NCI-H1105 (cell line): ENCODE data around the gene DAB2IP.

ENCODE experiments used
- DNase-seq: peaks from one replicate; lab custom pipeline; 2025; lab: John Stamatoyannopoulos, UW

DAB2IP gene

GRCh38 chr9:121645003-121645402 lies 6.4 kb upstream of the DAB2IP start:
- DNase-seq: no peak

- no peak for DNase-seq
Measured at GRCh38 chr9:121645853-121646807, 5.3 kb upstream of the DAB2IP start.

GRCh38 chr9:121646992-121647391 lies 4.4 kb upstream of the DAB2IP start:
- no peak for DNase-seq

- no peak for DNase-seq
Measured at GRCh38 chr9:121648172-121648571, 3.3 kb upstream of the DAB2IP start.

GRCh38 chr9:121648799-121649198 lies 2.6 kb upstream of the DAB2IP start:
- no peak for DNase-seq

GRCh38 chr9:121649476-121650216 lies 1.8 kb upstream of the DAB2IP start:
- no peak for DNase-seq

- DNase-seq: peak; percentile 92
Measured at GRCh38 chr9:121650217-121651007, 1.0 kb upstream of the DAB2IP start.

GRCh38 chr9:121651008-121651294 lies 483 bp upstream of the DAB2IP start:
- DNase-seq: no peak

GRCh38 chr9:121652021-121652837 lies 795 bp downstream of the DAB2IP start:
- DNase-seq: peak; percentile 19

GRCh38 chr9:121652838-121653231 lies 1.4 kb downstream of the DAB2IP start:
- DNase-seq: no peak

GRCh38 chr9:121654499-121655140 lies 3.2 kb downstream of the DAB2IP start:
- DNase-seq: no peak

GRCh38 chr9:121655231-121655755 lies 3.9 kb downstream of the DAB2IP start:
- no peak for DNase-seq

GRCh38 chr9:121656941-121657470 lies 5.6 kb downstream of the DAB2IP start:
- no peak for DNase-seq

GRCh38 chr9:121658166-121658565 lies 6.7 kb downstream of the DAB2IP start:
- no peak for DNase-seq

- no peak for DNase-seq
Measured at GRCh38 chr9:121658591-121658990, 7.2 kb downstream of the DAB2IP start.

GRCh38 chr9:121660367-121660766 lies 8.9 kb downstream of the DAB2IP start:
- no peak for DNase-seq

- no peak for DNase-seq
Measured at GRCh38 chr9:121660876-121661275, 9.4 kb downstream of the DAB2IP start.

GRCh38 chr9:121661328-121661727 lies 9.9 kb downstream of the DAB2IP start:
- no peak for DNase-seq

- DNase-seq: no peak
Measured at GRCh38 chr9:121662359-121662758, 10.9 kb downstream of the DAB2IP start.

- no peak for DNase-seq
Measured at GRCh38 chr9:121662891-121663580, 11.6 kb downstream of the DAB2IP start.
